Posterior cingulate gyrus (tissue), 11 donors: ENCODE data around the gene OLFM1.

ENCODE experiments used
- DNase-seq, 10 donors: peaks; one replicate each; pipeline versions ENCODE4 v3.0.0 to v3.0.0-alpha.2; 2020 to 2021; ENCODE audit warnings: mixed read lengths in 3 of 10
- intact Hi-C: fragments of 100-400 bp; cut with DNase I; formaldehyde crosslinking; loops from one replicate; pipeline ENCODE4 v1.15.1; 2023

OLFM1 gene

DNA sequence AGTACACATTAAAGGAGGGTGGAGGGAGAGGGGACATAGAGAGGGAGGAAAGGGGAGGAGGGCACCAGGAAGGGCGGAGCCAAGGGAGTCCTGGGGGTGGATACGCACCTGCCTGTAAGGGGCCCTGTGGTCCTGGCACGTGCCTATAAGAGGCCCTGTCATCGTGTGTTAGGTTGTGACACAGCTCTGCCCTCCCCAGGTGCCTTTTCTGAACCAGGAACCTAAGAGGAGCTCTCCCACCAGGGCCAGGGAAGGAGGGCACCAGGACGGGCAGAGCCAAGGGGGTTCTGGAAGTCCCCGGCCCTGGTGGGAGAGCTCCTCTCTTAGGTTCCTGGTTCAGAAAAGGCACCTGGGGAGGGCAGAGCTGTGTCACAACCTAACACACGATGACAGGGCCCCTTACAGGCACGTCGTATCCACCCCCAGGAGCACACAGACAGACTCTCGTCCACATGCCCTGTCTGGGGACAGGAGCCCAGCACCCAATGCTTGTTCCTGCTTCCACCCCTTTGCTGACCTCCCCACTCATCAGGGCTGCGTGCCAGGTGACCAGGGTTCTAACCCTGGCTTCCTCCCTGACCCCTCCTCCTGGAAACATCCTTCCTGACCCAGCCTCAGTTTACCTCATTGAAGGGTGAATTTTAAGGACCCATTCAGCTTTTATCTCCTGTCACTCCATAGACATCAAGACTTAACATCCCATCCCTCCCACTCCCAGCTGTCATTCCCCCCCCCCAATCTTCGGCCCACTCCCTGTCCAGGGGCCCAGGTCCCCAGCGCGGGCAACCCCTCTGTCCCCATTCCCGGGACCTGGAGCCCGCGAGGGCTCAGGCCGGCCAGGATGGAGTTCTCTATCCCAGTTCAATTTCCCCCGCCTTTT, 12.9 kb upstream of the OLFM1 start:
- peak in 3 of 10 donors; percentile 9 to 55 (median 44) for DNase-seq
- intact Hi-C loops: loop anchor here (10.0 kb wide), 1 partner anchor 290 kb away; no protein-coding TSS in a partner anchor

DNA sequence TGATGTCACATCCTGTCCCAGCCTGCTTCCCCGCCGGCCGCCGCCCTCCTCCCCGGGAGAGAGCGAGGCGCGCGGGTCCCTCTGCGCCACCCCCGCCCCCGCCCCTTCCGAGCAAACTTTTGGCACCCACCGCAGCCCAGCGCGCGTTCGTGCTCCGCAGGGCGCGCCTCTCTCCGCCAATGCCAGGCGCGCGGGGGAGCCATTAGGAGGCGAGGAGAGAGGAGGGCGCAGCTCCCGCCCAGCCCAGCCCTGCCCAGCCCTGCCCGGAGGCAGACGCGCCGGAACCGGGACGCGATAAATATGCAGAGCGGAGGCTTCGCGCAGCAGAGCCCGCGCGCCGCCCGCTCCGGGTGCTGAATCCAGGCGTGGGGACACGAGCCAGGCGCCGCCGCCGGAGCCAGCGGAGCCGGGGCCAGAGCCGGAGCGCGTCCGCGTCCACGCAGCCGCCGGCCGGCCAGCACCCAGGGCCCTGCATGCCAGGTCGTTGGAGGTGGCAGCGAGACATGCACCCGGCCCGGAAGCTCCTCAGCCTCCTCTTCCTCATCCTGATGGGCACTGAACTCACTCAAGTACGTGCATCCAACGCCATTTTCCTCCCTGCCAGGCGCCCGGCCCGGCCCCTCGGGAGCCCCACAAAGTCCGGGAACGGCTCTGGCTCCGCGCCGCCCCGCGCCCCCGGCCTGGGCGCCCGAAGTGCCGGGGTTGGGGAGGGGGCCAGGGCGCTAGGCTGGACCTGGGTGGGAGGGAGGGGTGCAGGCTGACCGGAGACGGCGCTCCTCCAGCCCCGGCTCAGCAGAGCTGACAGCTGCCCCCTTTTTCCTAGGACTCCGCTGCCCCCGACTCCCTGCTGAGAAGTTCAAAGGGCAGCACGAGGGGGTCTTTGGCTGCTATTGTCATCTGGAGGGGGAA, 12.0 kb upstream of the OLFM1 start:
- DNase-seq: peak; percentile 46 to 95 (median 79)
- intact Hi-C loops: loop anchor here (10.0 kb wide), 1 partner anchor 291 kb away; no protein-coding TSS in a partner anchor

DNA sequence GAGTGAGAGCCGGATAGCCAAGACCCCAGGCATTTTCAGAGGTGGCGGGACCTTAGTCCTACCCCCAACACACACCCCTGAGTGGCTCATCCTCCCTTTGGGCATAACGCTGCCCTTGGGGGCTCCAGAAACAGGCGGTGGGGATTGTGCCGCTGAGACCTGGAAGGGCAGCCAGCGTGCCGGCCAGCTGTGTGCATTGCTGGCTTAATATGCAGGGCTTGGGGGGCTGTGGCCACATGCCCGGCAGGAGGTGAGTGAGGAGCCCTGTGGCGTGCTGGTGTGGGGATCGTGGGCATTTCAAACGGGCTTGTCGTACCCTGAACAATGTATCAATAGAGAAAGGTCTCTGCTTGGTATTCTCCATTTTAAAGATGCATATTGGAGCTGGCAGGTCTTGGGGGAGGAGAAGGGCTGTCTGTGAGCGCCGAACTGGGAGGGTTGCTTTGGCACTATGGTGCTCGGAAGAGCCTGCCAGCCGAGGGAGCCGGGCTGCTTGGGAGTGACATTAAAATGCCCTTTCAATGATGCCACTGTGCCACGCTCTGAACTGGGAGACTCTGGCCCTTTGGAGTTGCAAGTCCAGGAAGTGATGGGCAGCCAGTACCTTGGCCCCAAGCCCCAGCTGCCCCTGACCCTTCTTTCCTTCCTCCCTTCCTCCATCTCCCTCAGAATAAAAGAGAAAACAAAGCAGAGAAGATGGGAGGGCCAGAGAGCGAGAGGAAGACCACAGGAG, 11.2 kb upstream of the OLFM1 start:
- intact Hi-C loops: loop anchor here (10.0 kb wide), 1 partner anchor 292 kb away; no protein-coding TSS in a partner anchor
- DNase-seq: peak in 3 of 10 donors; percentile 11 to 82 (median 76)

DNA sequence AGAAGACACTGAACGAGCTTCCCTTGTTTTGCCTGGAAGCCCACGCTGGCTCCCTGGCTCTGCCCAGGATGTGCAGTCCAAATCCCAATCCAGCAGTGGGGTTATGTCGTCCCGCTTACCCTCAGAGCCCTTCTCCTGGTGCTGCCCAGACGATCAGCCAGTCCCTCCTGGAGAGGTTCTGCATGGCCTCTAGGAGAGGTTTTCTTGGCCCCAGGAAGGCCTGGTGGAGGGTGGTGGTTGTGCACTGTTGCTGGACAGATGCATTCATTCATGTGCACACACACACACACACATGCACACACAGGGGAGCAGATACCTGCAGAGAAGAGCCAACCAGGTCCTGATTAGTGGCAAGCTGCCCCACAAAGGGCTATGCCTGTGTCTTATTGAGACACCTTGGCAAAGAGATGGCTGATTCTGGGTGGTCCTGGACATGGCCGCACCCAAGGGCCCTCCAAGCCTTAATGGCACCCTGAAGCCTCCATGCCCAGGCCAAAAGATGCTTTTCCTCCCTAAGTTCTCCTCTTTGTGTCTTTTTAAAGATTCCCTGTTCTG, 10.5 kb upstream of the OLFM1 start:
- intact Hi-C loops: loop anchor here (10.0 kb wide), 1 partner anchor 292 kb away; no protein-coding TSS in a partner anchor
- peak in 3 of 10 donors; percentile 7 to 77 (median 76) for DNase-seq

DNA sequence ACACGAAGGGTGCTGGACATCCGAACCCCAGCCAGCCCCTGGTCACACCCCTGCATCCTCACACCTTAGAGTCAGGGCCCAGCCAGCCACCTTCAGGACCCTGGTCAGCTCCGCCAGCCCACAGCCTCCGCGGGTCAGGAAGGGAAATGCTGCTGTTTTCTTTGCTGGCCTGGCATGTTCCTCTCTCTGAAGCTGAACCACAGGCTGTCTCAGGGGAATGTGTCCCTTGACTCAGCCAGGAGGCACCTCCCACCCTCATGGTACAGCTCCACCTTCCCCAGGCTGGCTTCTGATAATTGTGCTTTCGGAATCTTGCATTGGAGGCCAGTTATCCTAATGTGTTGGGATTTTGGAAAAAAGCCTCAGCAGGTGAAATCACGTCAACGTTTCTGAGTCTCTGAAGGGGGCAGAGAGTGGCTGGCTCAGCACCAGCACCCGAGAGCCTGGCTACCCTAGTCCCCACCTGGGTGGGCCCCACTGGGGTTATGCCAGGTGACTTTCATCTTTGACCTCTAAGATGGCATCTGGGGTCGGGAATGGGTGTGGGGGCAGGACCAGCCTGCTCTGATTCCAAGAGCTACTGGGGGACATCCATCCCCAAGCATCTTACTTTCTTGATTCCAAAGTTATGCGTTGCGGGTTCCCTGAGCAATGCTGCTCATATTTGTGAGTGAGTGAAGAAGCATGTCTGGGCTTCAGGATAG, 9.8 kb upstream of the OLFM1 start:
- intact Hi-C loops: loop anchor here (10.0 kb wide), 1 partner anchor 293 kb away; no protein-coding TSS in a partner anchor
- DNase-seq: peak in 3 of 10 donors; percentile 15 to 83 (median 80)

DNA sequence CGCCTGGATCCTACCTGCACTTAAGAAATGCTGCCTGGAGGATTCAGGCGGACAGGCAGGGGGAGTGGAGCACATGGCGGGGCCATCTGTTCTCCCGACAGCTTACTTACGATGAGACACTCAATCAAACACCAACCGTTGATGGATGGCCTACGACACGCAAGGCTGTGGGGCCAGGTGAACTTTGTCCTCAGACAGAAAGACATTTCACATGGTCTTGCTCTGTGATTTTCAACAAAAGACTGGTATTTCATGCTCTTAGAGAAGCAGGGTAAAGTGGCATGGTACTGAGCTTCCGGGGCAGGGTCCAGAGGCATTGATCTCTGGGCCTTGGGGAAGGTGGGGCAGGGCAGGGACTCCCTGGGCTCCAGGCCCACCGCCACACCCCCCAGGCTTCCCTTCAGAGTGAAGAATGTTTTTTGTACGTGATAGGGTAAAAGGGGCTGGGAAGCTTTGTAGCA, 9.1 kb upstream of the OLFM1 start:
- peak in 3 of 10 donors; percentile 14 to 86 (median 69) for DNase-seq
- intact Hi-C loops: loop anchor here (10.0 kb wide), 1 partner anchor 294 kb away; no protein-coding TSS in a partner anchor

DNA sequence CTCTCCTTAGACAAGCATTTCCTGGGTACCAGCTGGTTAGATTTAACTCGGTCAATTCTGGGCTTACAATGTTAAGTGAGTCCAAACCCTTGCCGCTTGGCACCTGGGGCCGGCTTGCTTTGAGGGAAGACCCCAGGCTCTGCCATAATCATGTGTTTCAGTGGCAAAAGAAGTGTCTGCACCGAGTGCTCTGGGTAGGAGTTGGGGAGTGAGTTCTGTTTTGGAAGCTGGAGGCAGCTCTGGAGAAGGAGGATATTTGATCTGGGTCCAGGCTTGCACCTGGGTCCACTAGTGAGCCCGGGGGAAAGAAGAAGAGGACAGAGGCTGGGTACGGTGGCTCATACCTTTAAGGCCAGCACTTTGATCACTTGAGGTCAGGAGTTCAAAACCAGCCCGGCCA, 8.4 kb upstream of the OLFM1 start:
- intact Hi-C loops: loop anchor here (10.0 kb wide), 1 partner anchor 294 kb away; no protein-coding TSS in a partner anchor
- DNase-seq: peak in 3 of 10 donors; percentile 5 to 57 (median 25)

DNA sequence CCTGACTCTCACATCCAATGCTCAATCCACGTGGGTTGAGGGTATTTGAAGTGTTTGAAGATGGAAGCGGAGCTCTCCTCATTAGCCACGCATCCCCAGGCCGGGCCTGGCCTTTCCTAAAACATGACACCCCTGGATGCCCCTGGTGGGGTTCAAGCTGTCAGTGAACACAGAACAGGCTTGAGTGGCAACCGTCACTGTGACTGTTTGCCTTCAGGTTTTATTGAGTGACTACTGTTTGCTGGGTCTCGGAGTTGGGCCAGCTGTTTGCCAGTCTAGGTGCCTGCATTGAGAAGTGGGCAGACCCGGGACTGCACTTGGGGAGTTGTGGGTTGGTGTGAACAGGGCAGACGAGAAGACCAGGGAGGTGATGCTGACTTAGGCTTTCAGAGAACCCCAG, 7.8 kb upstream of the OLFM1 start:
- intact Hi-C loops: loop anchor here (10.0 kb wide), 1 partner anchor 295 kb away; no protein-coding TSS in a partner anchor
- DNase-seq: peak in 3 of 10 donors; percentile 0 to 48 (median 9)

DNA sequence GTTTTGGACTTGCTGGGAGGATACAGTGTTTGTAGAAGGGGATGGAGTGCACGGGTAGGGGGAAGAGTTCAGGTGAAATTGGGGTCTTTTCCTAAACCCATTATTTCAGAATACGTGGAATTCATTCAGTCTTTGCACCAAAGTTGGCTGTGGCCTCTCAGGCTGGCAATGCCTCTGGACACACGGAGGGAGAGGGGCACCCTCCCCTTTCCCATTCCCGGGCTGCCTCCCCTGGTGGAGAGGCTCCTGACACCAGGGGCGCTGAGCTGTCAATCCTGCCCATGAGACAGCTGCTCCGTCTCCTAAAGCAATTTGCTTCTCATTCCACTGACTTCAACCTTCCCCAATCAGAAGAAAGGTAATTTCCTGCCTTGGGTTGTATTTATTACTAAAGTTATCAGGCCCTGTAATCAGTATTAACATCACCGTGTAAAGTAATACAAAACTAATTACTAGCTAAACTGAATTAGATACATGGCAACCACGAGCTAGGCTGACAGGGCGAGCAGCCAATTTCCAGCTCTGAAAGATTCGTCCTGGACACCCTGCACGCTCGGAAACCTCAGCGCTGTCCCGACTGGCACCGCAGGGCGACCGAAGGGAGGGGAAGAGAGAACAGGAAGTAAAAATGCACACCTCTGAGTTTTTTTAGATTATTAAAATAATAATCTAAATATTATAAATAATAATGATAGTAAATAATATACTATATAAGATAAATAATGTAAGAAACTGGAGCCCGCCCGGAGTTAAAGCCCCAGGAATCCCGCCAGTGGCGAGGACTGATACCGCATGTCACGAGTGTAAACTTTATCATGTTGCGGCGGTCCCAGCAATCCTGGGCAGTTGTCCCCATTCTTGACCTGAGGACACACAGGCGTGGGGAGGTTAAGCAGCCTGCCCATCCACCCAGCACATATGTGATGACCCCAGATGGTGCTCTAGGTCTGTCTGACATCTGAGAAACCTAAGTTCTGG, 6.9 kb upstream of the OLFM1 start:
- peak in 4 of 10 donors; percentile 12 to 85 (median 54) for DNase-seq
- intact Hi-C loops: no loop called here

DNA sequence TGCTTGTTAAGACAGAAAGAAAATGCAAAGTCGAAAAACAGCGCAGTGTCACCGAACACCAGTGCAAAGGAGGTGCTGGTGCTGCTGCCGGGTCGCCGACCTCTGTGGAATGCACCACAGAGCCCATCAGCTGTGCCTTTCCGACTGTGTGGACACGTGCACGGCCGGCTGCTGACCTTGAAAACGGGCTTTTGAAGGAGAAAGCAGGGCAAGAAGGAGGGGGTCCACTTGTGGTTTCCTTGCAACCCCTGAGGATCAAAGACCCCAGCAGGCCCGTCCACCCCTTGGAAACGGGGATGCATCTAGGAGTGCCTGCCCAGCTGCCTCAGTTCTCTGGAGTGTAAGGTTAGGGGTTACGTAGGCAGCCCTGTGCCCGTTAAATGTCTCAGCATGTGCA, 6.2 kb upstream of the OLFM1 start:
- DNase-seq: peak in 4 of 10 donors; percentile 3 to 69 (median 27)
- intact Hi-C loops: no loop called here

DNA sequence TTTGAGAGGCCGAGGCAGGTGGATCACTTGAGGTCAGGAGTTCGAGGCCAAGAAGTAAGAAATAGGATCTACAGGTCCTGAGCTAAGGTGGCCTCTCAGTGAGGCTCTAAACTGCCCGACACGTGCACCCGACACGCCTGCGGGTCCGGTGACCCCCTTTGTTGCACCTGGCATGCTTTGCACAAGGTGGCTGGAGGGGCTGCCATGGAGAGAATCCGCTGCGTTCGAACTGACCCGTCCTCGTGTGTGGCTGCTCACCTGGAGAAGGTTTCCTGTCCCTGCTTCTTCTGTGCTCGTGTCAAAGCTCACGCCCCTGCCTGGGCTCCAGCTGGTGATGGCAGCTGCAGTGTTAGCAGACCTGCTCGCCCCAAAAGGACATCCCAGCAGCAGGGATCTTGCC, 5.7 kb upstream of the OLFM1 start:
- intact Hi-C loops: no loop called here
- DNase-seq: peak in 3 of 10 donors; percentile 6 to 65 (median 54)

DNA sequence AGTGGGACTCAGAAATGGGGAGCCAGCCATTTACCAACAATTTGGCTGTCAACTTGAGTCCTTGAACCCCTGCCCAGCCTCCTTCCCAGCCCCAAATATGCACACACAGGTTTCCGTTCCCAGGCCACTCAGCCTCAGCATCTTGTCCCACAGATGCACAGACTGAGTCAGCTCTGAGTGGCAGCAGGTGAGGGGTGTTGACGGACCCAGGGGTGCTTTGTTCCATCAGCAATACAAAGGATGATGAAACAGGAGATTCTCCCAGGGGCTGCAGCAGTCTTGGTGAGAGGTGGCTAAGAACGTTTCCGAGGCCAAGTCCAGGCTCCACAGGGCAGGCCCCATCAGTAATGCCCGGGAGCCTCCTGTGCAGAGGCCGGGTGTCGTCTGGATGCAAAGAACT, 4.9 kb upstream of the OLFM1 start:
- peak in 2 of 10 donors; percentile 46 to 69 for DNase-seq
- intact Hi-C loops: no loop called here

DNA sequence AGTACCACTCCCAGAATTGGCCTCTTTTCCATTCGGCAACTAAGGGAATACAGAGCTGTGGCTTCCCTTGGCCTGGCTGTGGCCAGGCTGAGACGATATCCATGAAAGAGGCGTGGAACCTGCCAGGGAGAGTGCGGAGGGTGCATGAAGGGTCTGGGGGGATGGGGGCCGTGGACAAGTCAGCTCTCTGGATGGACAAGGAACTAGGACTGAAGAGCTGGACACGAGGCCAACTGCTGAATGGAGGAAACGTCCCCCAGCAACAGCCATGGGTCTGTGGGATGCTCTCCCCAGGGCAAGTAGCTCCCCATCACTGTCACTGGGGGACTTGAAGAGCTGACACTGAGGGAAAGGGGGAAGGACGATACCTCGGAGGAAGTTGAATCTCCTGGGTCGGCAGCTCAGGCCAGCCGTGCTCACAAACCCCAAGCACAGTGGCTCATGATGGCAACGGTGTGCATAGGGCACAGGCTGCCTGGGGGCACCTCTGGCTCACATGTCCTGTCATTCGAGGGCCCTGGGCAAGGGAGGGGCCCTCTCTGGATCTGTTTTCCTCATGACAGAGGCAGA, 4.1 kb upstream of the OLFM1 start:
- peak in 2 of 10 donors; percentile 59 to 67 for DNase-seq
- intact Hi-C loops: no loop called here

DNA sequence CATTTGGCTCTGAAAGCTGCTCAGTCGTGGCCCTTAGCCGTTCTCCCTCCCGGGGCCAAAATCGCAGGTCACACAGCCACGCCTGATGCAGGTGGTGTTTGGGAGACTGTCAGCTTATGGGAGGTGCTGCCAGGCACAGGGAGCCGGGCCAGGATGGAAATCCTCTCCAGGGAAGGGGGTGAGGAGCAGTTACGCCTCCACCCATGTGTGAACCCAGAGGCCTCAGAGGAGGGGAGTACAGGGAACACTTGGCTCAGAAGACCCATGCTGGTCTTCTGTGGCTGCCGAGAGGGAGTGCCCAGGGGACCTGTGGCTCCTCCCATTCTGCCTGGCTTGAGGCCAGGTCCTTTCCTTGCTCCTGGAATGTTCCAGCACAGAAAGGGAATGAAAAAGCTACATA, 3.6 kb upstream of the OLFM1 start:
- DNase-seq: peak in 2 of 10 donors; percentile 80
- intact Hi-C loops: no loop called here

DNA sequence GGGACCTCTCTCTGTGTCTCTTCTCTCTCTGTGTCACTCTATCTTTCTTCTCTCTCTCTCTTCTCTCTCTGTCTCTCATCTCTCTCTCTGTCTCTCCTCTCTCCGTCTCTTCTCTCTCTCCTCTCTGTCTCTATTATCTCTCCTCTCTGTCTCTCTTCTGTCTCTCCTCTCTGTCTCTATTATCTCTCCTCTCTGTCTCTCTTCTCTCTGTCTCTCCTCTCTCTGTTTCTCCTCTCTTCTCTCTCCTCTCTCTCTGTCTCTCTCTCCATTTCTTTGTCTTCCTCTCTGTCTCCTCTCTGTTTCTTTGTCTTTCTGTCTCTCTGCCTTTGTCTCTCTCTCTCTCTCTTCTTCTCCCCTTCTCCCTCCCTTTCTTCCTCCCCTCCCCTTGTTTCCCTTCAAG, 3.2 kb upstream of the OLFM1 start:
- intact Hi-C loops: no loop called here
- DNase-seq: no peak

DNA sequence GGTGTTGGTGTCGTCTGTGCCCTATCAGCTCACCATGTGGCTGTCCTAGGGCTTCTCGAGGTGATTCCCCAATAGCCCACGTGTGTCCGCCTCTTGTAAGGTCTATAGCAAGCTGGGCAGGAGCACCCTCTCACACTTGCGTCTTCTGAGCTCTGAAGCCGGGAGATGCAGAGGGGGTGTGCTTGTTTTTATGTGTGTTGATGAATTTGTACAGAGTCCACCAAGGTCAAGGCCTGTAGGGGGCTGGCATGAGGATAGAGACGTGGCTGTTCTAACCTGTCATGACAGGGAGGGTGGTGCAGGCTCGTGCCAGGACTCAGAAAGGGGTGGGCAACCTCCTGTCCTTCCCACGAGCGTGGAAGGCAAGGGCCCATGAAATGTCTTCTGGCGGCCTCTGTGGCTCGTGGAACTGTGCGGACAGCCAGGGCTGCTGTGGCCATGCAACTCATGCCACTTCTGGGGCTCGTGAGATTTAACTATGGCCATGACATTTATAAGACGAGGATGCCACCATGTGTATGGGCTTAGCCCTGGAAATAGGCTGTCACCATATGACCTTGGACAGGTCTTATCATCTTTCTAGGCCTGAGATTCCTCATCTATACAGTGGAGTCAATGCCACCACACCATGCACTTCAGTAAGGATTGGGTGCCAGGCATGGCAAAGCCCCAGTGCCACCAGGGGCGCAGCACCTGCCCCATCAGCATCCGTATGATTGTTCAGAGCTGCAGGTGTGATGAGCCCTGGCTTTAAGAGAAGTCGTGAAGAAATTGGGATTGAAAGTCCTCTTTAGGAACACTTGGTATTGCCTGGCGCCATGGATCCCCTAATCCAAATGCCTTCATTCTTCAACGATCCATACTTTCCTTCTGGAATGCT, 2.3 kb upstream of the OLFM1 start:
- DNase-seq: peak in 2 of 10 donors; percentile 74 to 81
- intact Hi-C loops: no loop called here
